Tibial nerve (tissue), 4 donors: Measurements from ENCODE around the gene CPT1B. TPM values are rescaled to one million over a fixed set of nuclear protein-coding genes. Genes with fewer than 3 reads are reported as not detected.

ENCODE experiments used
- DNase-seq, 2 donors: peaks; one replicate each; pipeline ENCODE4 v3.0.0-alpha.2; 2019; ENCODE audit warnings: low spot score in 2 of 2
- H3K27ac ChIP-seq, 4 donors: fragments of 200-600 bp; sonication (generic) in 3 of 4; one replicate each; pipeline ENCODE4 v1.5.1; 2017 to 2019; ENCODE audit warnings: mild to moderate bottlenecking in 1 of 4
- H3K27me3 ChIP-seq, 2 donors: fragments of 200-600 bp; sonication (generic) in 1 of 2; one replicate each; pipeline versions ENCODE4 v1.5.1 to v1.6.0; 2017 to 2019
- H3K36me3 ChIP-seq, 3 donors: fragments of 200-600 bp; sonication (generic); one replicate each; pipeline ENCODE4 v1.5.1; 2018 to 2019
- H3K4me1 ChIP-seq, 4 donors: fragments of 200-600 bp; sonication (generic) in 3 of 4; one replicate each; pipeline ENCODE4 v1.5.1; 2017 to 2019
- H3K4me3 ChIP-seq, 4 donors: fragments of 200-600 bp; sonication (generic) in 3 of 4; one replicate each; pipeline ENCODE4 v1.5.1; 2017 to 2019; ENCODE audit warnings: mild to moderate bottlenecking in 1 of 4, moderate library complexity in 1 of 4
- H3K9me3 ChIP-seq, 4 donors: fragments of 200-600 bp; sonication (generic) in 3 of 4; one replicate each; pipeline ENCODE4 v1.5.1; 2017 to 2019
- EP300 ChIP-seq, 2 donors: sonication (generic); formaldehyde crosslinking; IDR thresholded peaks; one replicate each; pipeline ENCODE4 v1.6.1; 2017; ENCODE audit warnings: antibody characterized with exemption in 2 of 2, mild to moderate bottlenecking in 1 of 2
- POLR2A ChIP-seq, 2 donors: fragments of 450-650 bp; IDR thresholded peaks; one replicate each; pipeline ENCODE4 v1.6.1; 2017; ENCODE audit warnings: antibody characterized with exemption in 2 of 2, mild to moderate bottlenecking in 2 of 2, moderate library complexity in 2 of 2
- whole genome bisulfite sequencing, 2 donors: methylation state at CpG; one replicate each; pipeline ENCODE4 v1.1.5; 2018; 5-methylcytosine and 5-hydroxymethylcytosine counted together
- total RNA-seq, 4 donors: library from RNA; depleted of rRNA; stranded (reverse); fragments of >200 nt; gene quantifications; one replicate each; pipeline ENCODE4 v1.1.0, GENCODE V29; 2016
- TF ChIP-seq, protein P1 (sequence below), 5 experiments: fragments of 200-600 bp in 3 of 5; fragments of 450-650 bp in 2 of 5; sonication (generic) in 3 of 5; IDR thresholded peaks; one replicate each; pipeline ENCODE4 v1.5.1; 2016 to 2019; ENCODE audit warnings: antibody characterized with exemption in 5 of 5, mild to moderate bottlenecking in 3 of 5, moderate library complexity in 2 of 5

CPT1B gene
- total RNA-seq, 4 donors from 2014 or later = 7.2 to 22.6 (median 15.1) TPM

GRCh38 chr22:50602338-50602700 lies 24.1 kb upstream of the CPT1B start:
- WGBS, 2 donors = 13 to 16% methylated on average over 2 of the region's 2 CpGs

GRCh38 chr22:50601669-50602337 lies 23.6 kb upstream of the CPT1B start:
- Histone ChIP-seq H3K27ac (no peak overlapping the region), H3K27me3 (peaks cover 0 to 67% of the 10 kb centered on the region in 2 donors), H3K9me3 (no peaks in the 10 kb centered on the region), H3K4me1 (peaks cover 0 to 23% (median 1%) of the 10 kb centered on the region in 4 donors), H3K4me3 (no peak overlapping the region), H3K36me3 (peaks cover 0 to 37% (median 0%) of the 10 kb centered on the region in 3 donors)
- WGBS, 2 donors = 48 to 59% methylated on average over 12 of the region's 12 CpGs
- no peak for TF ChIP-seq EP300 (IDR thresholded peaks at IDR 0.05)
- no peak for TF ChIP-seq POLR2A (IDR thresholded peaks at IDR 0.05)
- TF ChIP-seq, protein P1, sequence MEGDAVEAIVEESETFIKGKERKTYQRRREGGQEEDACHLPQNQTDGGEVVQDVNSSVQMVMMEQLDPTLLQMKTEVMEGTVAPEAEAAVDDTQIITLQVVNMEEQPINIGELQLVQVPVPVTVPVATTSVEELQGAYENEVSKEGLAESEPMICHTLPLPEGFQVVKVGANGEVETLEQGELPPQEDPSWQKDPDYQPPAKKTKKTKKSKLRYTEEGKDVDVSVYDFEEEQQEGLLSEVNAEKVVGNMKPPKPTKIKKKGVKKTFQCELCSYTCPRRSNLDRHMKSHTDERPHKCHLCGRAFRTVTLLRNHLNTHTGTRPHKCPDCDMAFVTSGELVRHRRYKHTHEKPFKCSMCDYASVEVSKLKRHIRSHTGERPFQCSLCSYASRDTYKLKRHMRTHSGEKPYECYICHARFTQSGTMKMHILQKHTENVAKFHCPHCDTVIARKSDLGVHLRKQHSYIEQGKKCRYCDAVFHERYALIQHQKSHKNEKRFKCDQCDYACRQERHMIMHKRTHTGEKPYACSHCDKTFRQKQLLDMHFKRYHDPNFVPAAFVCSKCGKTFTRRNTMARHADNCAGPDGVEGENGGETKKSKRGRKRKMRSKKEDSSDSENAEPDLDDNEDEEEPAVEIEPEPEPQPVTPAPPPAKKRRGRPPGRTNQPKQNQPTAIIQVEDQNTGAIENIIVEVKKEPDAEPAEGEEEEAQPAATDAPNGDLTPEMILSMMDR (IDR thresholded peaks at IDR 0.05) = no peak
- no peak for DNase-seq

More at GRCh38 chr22:50602338-50602700, 24.1 kb upstream of the CPT1B start:
- H3K36me3 ChIP-seq = peaks cover 0 to 32% (median 0%) of the 10 kb centered on the region in 3 donors
- peaks cover 0 to 23% (median 1%) of the 10 kb centered on the region in 4 donors for H3K4me1 ChIP-seq
- peaks cover 0 to 72% of the 10 kb centered on the region in 2 donors for H3K27me3 ChIP-seq
- no peak for TF ChIP-seq POLR2A (IDR thresholded peaks at IDR 0.05)
- no peak for TF ChIP-seq EP300 (IDR thresholded peaks at IDR 0.05)
- TF ChIP-seq, protein P1 (IDR thresholded peaks at IDR 0.05) = no peak
- H3K4me3 ChIP-seq = no peak overlapping the region
- no peak overlapping the region for H3K27ac ChIP-seq
- no peak for DNase-seq
- H3K9me3 ChIP-seq = no peaks in the 10 kb centered on the region

DNA sequence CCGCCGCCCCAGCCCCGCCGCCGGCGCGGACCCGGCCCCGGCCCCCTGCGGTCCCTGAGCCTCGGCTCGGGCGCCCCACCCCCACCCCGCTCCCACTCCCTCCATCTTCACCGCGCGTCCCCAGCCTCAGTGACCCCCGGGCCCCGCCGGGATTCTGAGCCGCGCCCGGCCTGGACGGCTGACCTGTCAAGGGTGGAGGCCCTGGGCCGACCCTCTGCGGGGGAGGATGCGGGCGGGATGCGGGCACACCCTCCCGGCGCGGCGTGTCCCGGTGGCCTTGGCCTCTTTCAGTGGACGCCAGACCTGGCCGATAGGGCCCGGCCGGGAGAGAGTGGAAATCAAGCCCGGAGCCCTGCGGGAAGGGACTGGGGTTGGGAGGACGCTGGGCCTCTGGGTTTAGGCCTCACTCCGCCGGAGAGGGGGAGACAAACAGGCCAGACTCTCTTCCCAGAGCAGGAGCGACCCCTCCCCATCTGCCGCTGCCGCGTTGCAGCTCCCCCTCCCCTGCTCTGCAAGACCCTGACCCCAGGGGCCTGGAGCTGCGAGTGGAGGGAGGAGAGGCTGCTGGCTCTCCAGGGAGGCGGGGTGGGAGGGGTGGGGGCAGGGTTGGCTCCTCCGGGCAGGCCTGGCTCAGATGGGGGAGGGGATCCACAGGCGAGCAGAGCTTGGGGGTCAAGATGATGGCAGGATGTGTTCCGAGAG lies 22.9 kb upstream of the CPT1B start:
- H3K4me3 ChIP-seq = peak overlapping the region in 2 of 4 donors; percentile 12 to 57
- no peak overlapping the region for H3K27ac ChIP-seq
- peaks cover 0 to 64% of the 10 kb centered on the region in 2 donors for H3K27me3 ChIP-seq
- peaks cover 0 to 32% (median 0%) of the 10 kb centered on the region in 3 donors for H3K36me3 ChIP-seq
- no peaks in the 10 kb centered on the region for H3K9me3 ChIP-seq
- TF ChIP-seq POLR2A (IDR thresholded peaks at IDR 0.05) = no peak
- no peak for TF ChIP-seq EP300 (IDR thresholded peaks at IDR 0.05)
- no peak for DNase-seq
- 7 to 11% methylated on average over 15 to 30 of the region's 52 CpGs for WGBS, 2 donors
- H3K4me1 ChIP-seq = peaks cover 0 to 23% (median 1%) of the 10 kb centered on the region in 4 donors

- Histone ChIP-seq H3K4me1 (peaks cover 0 to 23% (median 1%) of the 10 kb centered on the region in 4 donors), H3K36me3 (peaks cover 0 to 27% (median 0%) of the 10 kb centered on the region in 3 donors), H3K9me3 (no peaks in the 10 kb centered on the region), H3K4me3 (peak within 1 kb of the TSS in 3 of 4 donors; percentile 12 to 57 (median 27)), H3K27ac (no peak within 1 kb of the TSS), H3K27me3 (peaks cover 0 to 60% of the 10 kb centered on the region in 2 donors)
- no peak for DNase-seq
- no peak for TF ChIP-seq EP300 (IDR thresholded peaks at IDR 0.05)
- TF ChIP-seq, protein P1 (IDR thresholded peaks at IDR 0.05) = no peak
- TF ChIP-seq POLR2A (IDR thresholded peaks at IDR 0.05) = no peak
- 0 to 1% methylated on average over 17 to 22 of the region's 61 CpGs for WGBS, 2 donors
Observed at GRCh38 chr22:50600538-50600937, 22.3 kb upstream of the CPT1B start, which contains the start of gene MAPK8IP2. TSS of gene MAPK8IP2 (plus strand) at chr22:50600793. CDS start at chr22:50600819, 26 bp downstream.

DNA sequence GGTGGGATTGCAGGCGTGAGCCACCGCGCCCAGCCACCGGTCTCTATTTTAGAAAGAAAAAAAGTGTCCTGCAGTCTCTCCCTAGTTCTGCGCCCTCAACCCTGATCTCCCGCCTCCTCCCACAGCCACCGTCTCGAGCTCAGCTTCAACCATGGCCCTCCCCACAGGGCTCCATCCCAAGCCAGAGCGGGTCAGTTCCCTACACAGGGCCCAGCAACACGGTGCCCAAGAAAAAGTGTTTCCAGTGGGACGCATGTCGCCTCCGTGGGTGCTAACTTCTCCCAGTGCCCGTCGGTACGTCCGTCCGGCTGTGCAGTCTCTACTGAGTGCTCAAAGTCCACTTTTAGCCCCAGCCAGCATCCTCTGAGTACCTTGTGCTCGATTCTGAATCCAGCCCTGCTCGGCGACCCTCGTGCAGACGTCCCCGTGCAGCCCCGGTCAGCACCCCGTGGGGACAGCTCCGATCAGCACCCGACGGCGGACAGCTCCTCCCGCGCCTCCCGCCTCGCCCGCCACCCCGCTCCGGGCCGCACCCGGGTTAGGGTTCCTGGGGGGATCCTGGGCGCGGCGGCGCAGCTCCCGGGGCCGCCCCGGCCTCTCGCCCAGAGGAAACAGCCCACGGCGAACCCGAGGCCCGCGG lies 21.7 kb upstream of the CPT1B start:
- H3K36me3 ChIP-seq = peaks cover 0 to 27% (median 0%) of the 10 kb centered on the region in 3 donors
- TF ChIP-seq, protein P1 (IDR thresholded peaks at IDR 0.05) = no peak
- TF ChIP-seq EP300 (IDR thresholded peaks at IDR 0.05) (peak in 1 of 2 donors; percentile 11), POLR2A (IDR thresholded peaks at IDR 0.05) (no peak)
- H3K27ac ChIP-seq = no peak overlapping the region
- DNase-seq = peak in 1 of 2 donors; percentile 33
- no peaks in the 10 kb centered on the region for H3K9me3 ChIP-seq
- 19 to 20% methylated on average over 37 to 41 of the region's 52 CpGs for WGBS, 2 donors
- peaks cover 0 to 23% (median 1%) of the 10 kb centered on the region in 4 donors for H3K4me1 ChIP-seq
- peaks cover 0 to 54% of the 10 kb centered on the region in 2 donors for H3K27me3 ChIP-seq
- H3K4me3 ChIP-seq = peak overlapping the region in 3 of 4 donors; percentile 10 to 57 (median 27)
